ENCODE results near the gene SMARCA4.

GRCh38 chr19:11092181-11092538 is 131.3 kb downstream of the SMARCA4 start:
- TF ChIP-seq CTCF (IDR thresholded peaks at IDR 0.05) (no peak), POLR2A (IDR thresholded peaks at IDR 0.05) (no peak)

All from Peyer's patch (tissue), 4 donors.